Frontal cortex (tissue), 4 donors: Measurements from ENCODE around the gene SNX5. TPM values are rescaled to one million over a fixed set of nuclear protein-coding genes. Genes with fewer than 3 reads are reported as not detected.

Experiments
- DNase-seq, 2 donors: peaks; one replicate each; pipeline ENCODE4 v3.0.0; 2012; ENCODE audit warnings: low spot score in 2 of 2
- FAIRE-seq: peaks from 2 replicates; lab custom pipeline; 2012; peaks lifted over from hg19 to GRCh38; lab: Jason Lieb, UNC
- total RNA-seq: library from RNA; depleted of rRNA; stranded (reverse); fragments of >200 nt; gene quantifications from one replicate; pipeline ENCODE4 v1.2.3, GENCODE V29; 2014
- donor health status: control.
- donor health status: control.
- donor health status: control.

The SNX5 gene
- 50.5 TPM for total RNA-seq

DNA sequence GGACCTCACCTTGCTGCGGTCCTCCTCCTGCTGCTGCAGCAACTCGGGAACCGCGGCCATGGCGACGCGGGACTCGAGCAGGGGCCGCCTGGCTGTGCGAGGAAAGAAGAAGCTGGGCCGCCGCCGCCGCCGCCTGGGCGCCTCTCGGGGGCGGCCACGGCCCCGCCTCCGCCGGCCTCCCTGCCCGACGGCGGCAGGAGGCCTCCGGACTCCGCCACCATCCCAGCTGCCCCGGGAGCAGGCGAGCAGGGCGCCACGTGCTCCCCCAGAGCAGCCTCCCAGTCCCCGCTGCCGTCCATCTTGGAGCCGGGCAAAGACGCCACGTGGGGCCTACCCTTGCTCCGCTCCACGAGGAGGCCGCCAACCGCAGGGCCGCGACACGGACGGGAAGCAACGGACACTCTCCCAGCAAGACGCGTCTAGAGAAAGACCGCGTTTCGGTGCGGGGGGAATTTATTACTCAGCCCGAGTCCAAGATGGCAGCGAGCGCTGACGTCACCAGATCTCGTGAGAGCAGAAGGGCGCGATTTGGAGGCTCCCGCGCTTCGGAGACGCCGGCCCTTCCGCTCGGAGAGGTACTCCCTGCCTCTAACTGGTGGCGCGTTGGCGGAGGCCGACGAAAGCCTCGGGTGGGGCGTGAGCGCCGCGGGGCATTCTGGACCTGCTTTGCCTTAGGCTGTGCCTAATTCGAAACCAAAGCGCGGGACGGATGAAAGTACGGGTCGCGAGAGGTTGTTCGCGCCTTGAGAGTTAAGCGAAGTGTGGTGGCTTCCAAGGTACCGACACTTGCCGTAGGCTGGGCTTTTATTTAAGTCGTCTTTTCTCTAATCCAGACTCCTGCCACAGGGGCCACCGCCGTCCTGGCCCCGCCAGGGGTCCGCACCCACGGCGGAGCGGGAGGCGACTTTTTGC, at the start of gene SNX5, which contains the start of gene MGME1:
SNX5 (minus strand) TSS at position 429 of the 912 bp plus-strand sequence; CDS start at position 60, 369 bp downstream.
MGME1 (plus strand) TSS at position 653 of the 912 bp plus-strand sequence. CDS start 842 bp downstream, outside the sequence.
- DNase-seq: peak; percentile 95 to 98
- FAIRE-seq: no peak

DNA sequence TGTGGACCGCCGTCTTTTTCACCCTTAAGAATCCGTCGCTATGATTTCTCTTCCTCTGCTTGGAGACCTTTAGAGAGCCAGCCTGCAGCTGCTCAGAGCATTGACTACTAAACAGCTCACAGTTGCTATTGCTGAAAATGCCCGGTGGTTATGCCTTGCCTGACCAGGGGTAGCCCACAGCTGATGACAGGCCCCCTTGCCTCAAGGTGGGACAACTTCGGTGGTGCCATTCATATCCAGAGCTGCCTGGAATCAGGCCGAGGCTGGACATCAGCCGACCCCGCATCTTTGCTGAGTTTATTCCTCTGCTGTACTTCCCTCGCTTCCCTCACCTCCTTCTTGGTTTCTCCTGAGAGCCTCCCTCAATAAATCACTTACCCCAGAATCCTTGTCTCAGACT, 49.5 kb upstream of the SNX5 start:
- FAIRE-seq (no peak), DNase-seq (no peak)

- no peak for FAIRE-seq
Observed at GRCh38 chr20:18016772-18017171, 48.2 kb upstream of the SNX5 start.

DNA sequence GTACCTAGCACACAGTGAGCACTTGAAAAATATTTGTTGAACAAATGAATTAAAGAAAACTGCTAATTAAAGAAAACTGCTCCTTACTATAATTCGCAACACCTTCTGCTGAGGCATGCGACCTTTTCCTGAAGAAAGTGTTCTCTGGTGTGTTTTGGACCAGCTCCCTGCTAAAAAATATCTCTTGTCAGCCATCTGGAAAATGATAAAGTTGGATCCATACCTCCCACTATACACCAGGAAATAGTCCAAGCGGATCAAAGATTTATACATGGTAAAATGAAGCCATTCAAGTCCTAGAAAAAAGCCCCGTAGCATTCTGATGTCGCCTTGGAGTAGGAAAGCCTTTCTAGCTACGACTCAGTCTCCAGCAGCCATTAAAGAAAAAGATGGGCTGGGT, 45.8 kb upstream of the SNX5 start:
- FAIRE-seq (no peak), DNase-seq (no peak)

More at GRCh38 chr20:18016772-18017171, 48.2 kb upstream of the SNX5 start:
- DNase-seq: no peak

DNA sequence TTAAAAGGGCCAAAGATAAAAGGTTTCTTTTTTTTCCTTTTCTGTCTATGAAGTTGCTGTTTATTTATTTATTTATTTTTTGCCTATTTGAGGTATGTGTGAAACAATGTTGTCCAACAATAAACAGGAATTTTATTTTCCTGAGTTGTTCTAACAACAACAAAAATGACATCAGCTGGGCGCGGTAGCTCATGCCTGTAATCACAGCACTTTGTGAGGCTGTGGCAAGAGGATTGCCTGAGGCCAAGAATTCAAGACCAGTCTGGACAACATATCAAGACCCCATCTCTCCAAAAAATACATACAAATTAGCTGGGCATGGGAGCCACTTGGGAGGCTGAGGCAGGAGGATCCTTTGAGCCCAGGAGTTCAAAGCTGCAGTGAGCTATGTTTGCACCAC, 44.3 kb upstream of the SNX5 start:
- no peak for FAIRE-seq

GRCh38 chr20:18011951-18012645, 43.5 kb upstream of the SNX5 start:
- no peak for FAIRE-seq
- DNase-seq: no peak

More for the DNA sequence above, 44.3 kb upstream of the SNX5 start:
- DNase-seq: no peak

GRCh38 chr20:18011482-18011881, 42.9 kb upstream of the SNX5 start:
- FAIRE-seq (no peak), DNase-seq (no peak)

- DNase-seq (no peak), FAIRE-seq (no peak)
Observed at GRCh38 chr20:18009116-18009515, 40.5 kb upstream of the SNX5 start.

DNA sequence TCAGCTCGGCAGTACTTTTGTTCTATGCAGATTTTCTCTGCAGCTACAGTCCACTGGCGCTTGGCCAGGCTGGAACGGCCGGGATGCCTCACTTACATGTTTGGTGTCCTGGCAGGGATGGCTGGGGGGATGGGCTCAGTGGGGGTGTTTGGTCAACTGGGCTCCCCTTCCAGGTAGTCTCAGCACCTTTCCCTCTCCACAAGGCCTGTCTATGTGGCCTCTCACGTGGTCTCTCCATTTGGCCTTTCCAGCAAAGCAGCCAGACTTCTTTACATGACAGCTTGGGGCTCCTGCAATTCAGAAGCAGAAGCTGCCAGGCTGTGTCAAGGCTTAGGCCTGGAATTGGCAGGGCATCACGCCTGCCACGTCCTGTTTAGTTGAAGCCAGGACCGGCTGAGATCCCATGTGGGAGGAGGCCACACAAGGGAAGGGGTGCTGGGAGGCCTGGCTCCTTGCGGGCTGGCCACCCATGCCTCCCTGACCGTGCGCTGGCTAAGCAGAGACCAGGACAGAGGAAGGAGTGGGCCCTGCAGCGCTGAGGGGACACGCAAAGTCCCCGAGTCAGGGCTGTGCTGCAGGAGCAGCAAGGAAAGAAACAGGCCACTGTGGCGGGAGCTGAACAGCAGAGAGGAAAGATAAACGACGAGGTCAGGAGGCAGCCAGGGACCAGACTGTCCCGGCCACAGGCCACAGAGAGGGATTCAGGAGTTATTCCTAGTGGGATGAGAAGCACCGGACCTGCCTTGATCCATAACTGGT, 39.1 kb upstream of the SNX5 start:
- no peak for FAIRE-seq
- DNase-seq: no peak

GRCh38 chr20:18006684-18007083, 38.1 kb upstream of the SNX5 start:
- DNase-seq (no peak), FAIRE-seq (no peak)

GRCh38 chr20:18005990-18006364, 37.4 kb upstream of the SNX5 start:
- FAIRE-seq (no peak), DNase-seq (no peak)

DNA sequence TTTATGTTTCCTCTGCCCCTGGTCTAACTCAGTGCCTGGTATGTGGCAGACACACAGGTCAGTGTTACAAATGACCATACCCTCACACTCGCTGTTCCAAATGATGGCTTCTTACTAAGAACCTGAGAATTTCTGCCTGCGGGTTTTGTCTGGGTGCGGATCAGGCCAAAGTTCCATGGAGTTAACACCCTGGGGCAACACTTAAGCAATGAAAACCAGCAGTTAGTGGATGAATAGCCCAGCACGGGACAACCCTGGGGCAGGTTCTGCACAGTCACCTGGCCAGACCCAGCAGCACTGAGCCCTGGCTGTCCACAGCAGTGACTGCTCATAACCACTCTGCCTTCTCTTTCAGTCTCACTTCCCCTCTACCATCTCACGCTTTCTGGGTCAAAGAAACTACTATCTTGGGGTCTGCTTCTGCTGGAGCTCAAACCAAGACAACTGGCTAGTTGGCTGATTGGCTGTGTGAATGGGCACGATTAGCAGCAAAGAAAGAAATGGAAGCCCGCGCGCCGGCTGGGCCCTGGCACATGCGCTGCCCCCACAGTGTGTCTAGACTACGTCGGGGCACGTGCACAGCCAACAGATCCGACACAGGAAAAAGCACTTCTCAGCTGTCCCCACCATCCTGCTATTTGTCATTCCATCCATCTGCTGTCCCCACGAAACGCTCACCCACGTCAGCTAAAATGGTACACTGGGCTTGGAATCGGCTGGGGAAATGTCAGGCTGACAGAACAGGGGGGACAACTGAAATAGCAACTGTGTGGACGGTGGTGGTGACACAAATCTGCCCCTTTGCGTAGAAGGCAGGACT, 36.8 kb upstream of the SNX5 start:
- DNase-seq (no peak), FAIRE-seq (no peak)

GRCh38 chr20:18004384-18005031, 35.9 kb upstream of the SNX5 start:
- DNase-seq: no peak
- FAIRE-seq: no peak

DNA sequence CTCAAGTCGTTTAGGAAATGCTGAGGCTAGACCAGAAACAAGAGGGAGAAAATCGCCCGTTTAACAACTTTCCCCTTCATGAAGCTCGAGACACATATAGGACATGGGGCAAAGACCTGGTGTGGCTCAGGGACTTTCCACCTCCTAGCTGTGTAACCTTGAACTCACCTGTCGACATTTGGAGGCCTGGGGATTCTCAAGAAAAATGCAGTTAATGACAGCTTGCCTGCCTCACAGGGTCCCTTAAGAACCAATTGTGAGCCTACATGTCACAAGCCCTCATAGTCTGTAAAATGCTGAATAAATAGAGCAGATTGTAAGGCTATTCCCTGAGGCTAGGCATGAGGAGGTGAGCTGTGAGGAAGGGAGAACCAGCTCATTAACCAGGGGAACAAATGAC, 35.3 kb upstream of the SNX5 start:
- no peak for FAIRE-seq
- DNase-seq: no peak

GRCh38 chr20:18001131-18001921, 32.7 kb upstream of the SNX5 start:
- FAIRE-seq: no peak

DNA sequence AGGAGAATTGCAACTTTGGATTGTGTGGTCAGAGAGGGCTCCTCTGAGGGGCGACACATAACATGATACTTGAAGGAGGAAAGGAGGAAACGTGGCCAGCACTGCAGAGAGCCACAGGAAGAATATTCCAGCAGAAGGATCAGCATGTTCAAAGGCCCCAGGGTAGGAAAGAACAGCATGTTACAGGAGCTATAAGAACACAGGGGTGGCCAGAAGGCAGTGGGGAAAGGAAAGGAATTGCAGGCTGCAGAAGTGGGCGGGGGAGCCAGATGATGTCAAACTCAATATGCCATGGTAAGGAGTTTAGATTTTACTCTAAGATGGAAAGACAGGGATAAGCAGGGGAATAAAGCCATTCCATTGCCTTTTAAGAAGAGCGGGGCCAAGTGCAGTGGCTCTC, 31.0 kb upstream of the SNX5 start:
- FAIRE-seq (no peak), DNase-seq (no peak)

More at GRCh38 chr20:18001131-18001921, 32.7 kb upstream of the SNX5 start:
- DNase-seq: no peak

- FAIRE-seq (no peak), DNase-seq (no peak)
Observed at GRCh38 chr20:17998446-17998845, 29.9 kb upstream of the SNX5 start.
